ENCODE results near the gene ENO1.
A peak's percentile ranks its signal among the peaks of the same experiment; 100 is the strongest.
"Not testable (repeated sequence)": the region's sequence is repeated elsewhere in the genome, so short reads cannot be mapped to it uniquely, and the experiment has no call there.

Gene ENO1

DNA sequence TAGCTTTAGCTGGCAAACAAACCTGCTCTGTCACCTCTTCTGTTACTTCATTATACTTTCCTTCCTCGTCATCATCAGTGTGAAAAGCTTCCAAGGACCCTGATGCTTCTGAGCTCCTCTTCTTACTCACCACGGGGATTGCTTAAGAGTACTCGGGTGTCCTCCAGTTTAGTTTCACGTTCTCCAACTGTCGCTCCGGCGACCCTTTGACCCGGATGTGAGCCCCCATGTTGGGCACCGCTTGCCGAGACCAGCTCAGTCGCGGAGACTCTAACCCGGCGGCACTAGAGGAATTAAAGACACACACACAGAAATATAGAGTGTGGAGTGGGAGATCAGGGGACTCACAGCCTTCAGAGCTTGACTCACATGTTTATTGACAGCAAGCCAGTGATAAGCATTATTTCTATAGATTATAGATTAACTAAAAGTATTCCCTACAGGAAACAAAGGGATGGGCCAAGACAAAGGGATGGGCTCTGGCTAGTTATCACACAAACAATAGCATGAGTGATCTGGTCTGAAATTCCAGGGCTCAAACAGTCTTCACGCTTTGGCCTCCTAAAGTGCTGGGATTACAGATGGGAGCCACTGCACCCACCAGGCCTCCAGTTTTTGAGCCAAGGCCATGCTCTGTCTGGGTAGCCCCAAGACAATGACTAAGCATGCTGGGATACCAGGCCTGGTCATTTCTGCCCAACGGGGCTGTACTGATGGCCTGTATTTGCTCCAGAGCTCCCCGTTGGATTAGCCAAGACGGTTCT is 30.1 kb upstream of the ENO1 start:
- H3K4me3 ChIP-seq (ENCODE audit: low read depth, low read length): no peak overlapping the region
- DNase-seq (ENCODE audit: low read depth, low spot score): no peak
- TF ChIP-seq, protein P1, sequence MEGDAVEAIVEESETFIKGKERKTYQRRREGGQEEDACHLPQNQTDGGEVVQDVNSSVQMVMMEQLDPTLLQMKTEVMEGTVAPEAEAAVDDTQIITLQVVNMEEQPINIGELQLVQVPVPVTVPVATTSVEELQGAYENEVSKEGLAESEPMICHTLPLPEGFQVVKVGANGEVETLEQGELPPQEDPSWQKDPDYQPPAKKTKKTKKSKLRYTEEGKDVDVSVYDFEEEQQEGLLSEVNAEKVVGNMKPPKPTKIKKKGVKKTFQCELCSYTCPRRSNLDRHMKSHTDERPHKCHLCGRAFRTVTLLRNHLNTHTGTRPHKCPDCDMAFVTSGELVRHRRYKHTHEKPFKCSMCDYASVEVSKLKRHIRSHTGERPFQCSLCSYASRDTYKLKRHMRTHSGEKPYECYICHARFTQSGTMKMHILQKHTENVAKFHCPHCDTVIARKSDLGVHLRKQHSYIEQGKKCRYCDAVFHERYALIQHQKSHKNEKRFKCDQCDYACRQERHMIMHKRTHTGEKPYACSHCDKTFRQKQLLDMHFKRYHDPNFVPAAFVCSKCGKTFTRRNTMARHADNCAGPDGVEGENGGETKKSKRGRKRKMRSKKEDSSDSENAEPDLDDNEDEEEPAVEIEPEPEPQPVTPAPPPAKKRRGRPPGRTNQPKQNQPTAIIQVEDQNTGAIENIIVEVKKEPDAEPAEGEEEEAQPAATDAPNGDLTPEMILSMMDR (IDR thresholded peaks at IDR 0.05; ENCODE audit: insufficient read depth, low read length, missing control alignments): no peak
- ChIA-PET POLR2A (no interaction called here), CTCF (interaction anchor here (1.2 to 2.4 kb wide), 5 partner anchors 9 to 96 kb away, joined by 3 to 21 read pairs (median 6); no protein-coding TSS in a partner anchor)

GRCh38 chr1:8905582-8906191 is 27.2 kb upstream of the ENO1 start:
- no peak overlapping the region for H3K4me3 ChIP-seq (ENCODE audit: low read depth, low read length)
- TF ChIP-seq, protein P1 (IDR thresholded peaks at IDR 0.05; ENCODE audit: insufficient read depth, low read length, missing control alignments): no peak
- ChIA-PET POLR2A (interaction anchor here (0.6 to 1.0 kb wide), 3 partner anchors 23 to 27 kb away, joined by 3 to 5 read pairs (median 3); partner anchors contain the start of gene ENO1), CTCF (interaction anchor here (0.7 to 1.2 kb wide), 5 partner anchors 9 to 99 kb away, joined by 3 to 6 read pairs (median 3); no protein-coding TSS in a partner anchor)
- no peak for DNase-seq (ENCODE audit: low read depth, low spot score)

DNA sequence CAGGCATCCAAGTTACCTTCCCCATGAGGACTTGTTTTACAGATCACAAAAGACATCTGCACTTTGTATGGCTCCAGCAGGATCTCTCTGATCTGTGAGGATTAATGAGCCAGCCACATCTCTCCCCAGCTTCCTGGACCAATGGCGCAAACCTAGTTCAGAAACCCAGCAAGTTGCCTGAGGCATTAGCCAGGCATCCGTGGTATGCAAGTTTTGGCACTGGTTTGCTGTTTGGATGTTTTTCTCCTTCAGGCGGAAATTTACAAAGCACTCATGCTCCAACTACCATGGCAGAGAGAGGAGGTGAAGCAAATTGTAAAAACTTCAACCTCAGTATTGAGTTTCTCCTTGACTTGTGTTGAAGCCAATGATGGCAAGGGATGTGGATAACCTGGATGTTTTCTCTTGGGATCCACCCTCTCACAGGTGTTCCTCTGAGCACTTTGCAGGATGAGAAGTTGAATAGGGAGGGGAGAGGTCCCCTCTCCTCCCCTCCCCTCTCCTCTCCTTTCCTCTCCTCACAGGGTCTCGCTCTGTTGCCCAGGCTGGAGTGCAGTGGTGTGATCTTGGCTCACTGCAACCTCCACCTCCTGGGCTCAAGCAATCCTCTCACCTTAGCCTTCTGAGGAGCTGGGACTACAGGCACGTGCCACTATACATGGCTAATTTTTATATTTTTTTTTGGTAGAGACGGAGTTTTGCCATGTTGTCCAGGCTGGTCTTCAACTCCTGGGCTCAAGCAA is 25.6 kb upstream of the ENO1 start:
- no peak overlapping the region for H3K4me3 ChIP-seq (ENCODE audit: low read depth, low read length)
- POLR2A ChIA-PET: interaction anchor here (1.7 kb wide), 1 partner anchor 26 kb away, joined by 4 read pairs; the partner anchor contains the start of gene ENO1
- CTCF ChIA-PET: interaction anchor here (0.6 to 3.2 kb wide), 7 partner anchors 11 to 101 kb away, joined by 3 to 13 read pairs (median 4); no protein-coding TSS in a partner anchor
- TF ChIP-seq, protein P1 (IDR thresholded peaks at IDR 0.05; ENCODE audit: insufficient read depth, low read length, missing control alignments): no peak
- DNase-seq (ENCODE audit: low read depth, low spot score): peak; percentile 92

DNA sequence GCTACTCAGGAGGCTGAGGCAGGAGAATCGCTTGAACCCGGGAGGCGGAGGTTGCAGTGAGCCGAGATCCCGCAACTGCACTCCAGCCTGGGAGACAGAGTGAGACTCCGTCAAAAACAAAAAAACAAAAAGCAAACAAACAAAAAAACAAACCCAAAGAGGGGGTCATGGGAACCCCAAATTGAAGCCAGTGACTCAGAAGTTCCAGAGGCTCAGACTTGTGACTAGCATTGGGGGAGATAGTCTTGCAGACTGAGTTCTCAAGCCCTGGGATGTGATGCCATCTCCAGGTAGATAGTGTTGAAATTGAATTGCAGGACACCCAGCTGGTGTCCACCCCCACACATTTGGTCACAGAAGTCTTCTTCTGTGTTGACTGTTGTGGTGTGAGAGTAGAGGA is 24.9 kb upstream of the ENO1 start:
- ChIA-PET POLR2A (interaction anchor here (1.7 kb wide), 1 partner anchor 25 kb away, joined by 4 read pairs; the partner anchor contains the start of gene ENO1), CTCF (interaction anchor here (0.7 to 3.2 kb wide), 7 partner anchors 8 to 101 kb away, joined by 3 to 13 read pairs (median 4); partner anchors contain the start of gene ENO1)
- no peak overlapping the region for H3K4me3 ChIP-seq (ENCODE audit: low read depth, low read length)
- no peak for DNase-seq (ENCODE audit: low read depth, low spot score)
- TF ChIP-seq, protein P1 (IDR thresholded peaks at IDR 0.05; ENCODE audit: insufficient read depth, low read length, missing control alignments): no peak

DNA sequence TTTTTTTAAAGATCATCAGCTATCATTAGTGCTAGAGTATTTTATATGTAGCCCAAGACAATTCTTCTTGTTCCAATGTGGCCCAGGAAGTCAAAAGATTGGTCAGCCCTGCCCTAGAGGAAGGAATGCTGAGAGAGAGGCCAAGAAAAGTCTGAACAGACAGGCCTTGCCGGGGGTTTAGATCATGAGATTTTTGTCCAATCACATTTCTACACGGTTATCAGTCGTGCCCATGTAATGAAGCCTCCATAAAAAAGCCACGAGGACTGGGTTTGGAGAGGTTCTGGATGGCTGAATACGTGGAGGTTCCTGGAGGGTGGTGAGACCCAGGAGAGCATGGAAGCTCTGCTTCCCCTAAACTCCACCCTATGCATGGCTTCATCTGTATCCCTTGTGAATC is 24.3 kb upstream of the ENO1 start:
- no peak for DNase-seq (ENCODE audit: low read depth, low spot score)
- H3K4me3 ChIP-seq (ENCODE audit: low read depth, low read length): no peak overlapping the region
- POLR2A ChIA-PET: no interaction called here
- CTCF ChIA-PET: interaction anchor here (0.7 to 3.2 kb wide), 12 partner anchors 9 to 199 kb away, joined by 3 to 13 read pairs (median 4); partner anchors contain the start of gene ENO1
- TF ChIP-seq, protein P1 (IDR thresholded peaks at IDR 0.05; ENCODE audit: insufficient read depth, low read length, missing control alignments): peak; percentile 20

- ChIA-PET POLR2A (interaction anchor here (0.6 to 0.7 kb wide), 2 partner anchors 10 to 85 kb away, joined by 3 read pairs; no protein-coding TSS in a partner anchor), CTCF (interaction anchor here (0.7 to 3.2 kb wide), 4 partner anchors 13 to 89 kb away, joined by 3 to 9 read pairs (median 4); no protein-coding TSS in a partner anchor)
- H3K4me3 ChIP-seq (ENCODE audit: low read depth, low read length); DNase-seq (ENCODE audit: low read depth, low spot score): not testable (repeated sequence)
Observed at GRCh38 chr1:8900684-8901083, 22.2 kb upstream of the ENO1 start.
